ENCODE results near the gene CLINT1.
"Not testable (repeated sequence)": the region's sequence is repeated elsewhere in the genome, so short reads cannot be mapped to it uniquely, and the experiment has no call there.

CLINT1 gene

DNA sequence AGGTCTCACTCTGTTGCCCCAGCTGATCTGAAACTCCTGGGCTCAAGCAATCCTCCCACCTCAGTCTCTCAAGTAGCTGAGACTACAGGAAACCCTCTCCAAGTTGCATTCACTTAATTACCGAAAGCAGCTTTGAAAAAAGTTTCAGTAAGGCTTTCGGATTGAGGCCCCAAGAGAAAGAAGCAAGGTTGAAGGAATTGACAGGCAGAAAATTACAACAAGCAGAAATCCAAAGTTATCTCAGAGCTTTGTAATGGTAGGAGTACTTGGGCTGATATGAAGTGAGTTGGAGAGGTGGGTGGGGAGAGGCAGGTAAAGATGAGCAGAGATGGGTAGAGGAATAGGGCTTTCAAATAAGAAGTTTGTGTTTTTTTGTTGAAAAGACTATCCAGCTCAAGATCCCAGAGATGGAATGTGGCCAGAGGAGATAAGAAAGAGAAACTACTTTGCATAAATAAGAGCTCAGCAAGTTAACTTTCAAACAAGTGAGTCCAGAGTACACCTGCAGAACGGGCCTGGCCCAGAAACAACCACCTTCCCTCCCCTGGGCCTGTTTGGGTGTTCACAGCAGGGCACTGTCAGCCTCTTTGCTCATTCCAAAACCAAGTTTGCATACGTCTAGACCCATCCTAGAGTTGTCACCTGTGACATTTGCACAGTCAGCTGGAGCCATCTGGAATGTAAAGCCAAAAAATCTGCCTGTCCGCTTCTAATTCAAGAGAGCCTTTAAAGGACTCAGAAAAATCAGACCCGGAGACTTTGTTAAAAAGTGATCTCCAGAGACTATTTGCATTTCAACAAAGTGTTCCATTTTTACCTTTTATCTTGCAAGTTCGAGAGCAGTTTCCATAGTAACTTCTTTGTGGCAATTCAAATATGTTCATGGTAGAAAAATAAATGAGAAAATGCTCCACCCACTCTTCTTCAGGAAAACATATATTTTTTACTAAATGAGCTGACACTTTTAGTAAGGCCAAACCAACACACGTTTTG lies 2.2 kb upstream of the CLINT1 start:
- DNase-seq = no peak

DNA sequence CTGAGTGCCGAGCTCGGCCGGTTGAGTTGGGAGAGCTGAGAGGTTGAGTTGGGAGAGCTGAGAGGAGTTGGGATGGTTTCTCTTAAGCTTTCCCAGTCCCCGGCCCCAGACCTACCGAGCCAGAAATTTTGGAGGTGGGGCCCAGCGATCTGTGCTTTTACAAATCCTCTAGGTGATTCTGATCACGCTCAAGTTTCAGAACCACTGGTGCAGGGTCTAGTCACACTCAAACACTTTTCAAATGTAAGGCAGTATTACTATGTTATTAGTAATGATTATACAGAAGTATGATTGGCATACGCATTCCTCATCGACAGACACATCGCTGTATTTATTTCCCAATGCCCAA lies 256 bp upstream of the CLINT1 start:
- no peak for DNase-seq

DNA sequence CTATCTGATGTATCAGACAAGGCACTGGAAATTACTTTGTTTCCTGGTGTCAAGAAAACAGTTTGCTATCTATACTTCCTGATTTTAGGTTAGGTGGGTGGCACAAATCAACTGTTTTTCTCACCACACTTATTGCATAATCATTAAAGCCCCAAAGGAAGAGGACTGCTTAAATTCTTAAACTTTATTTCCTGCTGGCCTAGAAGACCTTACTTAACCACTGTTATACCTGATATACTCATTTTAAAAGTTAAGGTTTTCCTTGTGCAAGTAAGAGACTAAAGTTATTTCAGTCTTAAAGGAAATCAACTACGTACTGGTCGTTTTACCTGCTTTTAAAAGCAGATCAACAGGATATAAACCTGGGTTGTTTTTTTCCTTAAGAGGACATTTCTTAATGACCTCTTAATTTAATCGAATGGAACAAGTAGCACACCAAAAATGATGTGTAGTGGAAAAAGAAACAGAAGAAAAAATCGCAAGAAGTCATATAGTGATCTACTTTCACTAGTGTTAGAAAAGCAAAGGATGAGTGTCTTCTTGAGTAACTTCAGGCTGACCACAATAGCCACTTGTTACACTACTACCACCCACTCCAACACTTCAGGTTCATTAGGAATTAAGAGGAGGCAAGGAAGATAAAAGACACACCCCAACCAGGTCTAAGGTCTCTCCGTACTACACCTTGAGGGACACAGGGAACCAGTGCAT lies 974 bp downstream of the CLINT1 start:
- no peak for DNase-seq

DNA sequence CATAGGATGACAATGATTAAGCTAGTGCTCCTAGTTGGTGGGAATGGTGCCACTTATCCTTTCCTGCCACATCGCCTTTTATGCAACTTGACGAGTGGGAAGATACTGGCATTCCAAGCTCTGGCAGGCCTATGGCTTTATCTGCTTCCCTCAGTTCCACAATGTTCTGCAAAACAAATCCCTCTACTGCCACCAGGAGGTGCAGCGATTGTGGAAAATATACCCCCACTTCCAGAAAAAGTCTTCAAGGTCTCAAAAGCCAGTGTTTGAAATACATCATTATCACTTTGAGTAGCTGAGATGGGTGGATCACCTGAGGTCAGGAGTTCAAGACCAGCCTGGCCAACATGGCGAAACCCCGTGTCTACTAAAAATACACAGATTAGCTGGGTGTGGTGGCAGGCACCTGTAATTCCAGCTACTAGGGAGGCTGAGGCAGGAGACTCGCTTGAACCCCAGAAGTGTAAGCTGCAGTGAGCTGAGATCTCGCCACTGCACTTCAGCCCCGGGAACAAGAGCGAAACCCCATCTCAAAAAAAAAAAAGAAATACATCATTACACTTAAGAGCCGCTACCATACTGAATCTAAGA lies 3.4 kb downstream of the CLINT1 start:
- DNase-seq = peak; percentile 28

DNA sequence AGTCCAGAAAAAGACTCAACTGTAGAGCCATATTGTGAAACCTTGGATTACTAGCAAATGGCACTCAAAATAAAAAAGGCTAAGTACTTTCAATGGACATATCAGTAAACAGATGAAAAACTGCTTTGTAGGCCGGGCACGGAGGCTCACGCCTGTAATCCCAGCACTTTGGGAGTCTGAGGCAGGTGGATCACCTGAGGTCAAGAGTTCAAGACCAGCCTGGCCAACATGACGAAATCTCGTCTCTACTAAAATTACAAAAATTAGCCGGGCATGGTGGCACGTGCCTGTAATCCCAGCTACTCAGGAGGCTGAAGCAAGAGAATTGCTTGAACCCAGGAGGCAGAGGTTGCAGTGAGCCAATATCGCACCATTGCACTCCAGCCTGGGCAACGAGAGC lies 5.6 kb downstream of the CLINT1 start:
- DNase-seq = not testable (repeated sequence)

DNA sequence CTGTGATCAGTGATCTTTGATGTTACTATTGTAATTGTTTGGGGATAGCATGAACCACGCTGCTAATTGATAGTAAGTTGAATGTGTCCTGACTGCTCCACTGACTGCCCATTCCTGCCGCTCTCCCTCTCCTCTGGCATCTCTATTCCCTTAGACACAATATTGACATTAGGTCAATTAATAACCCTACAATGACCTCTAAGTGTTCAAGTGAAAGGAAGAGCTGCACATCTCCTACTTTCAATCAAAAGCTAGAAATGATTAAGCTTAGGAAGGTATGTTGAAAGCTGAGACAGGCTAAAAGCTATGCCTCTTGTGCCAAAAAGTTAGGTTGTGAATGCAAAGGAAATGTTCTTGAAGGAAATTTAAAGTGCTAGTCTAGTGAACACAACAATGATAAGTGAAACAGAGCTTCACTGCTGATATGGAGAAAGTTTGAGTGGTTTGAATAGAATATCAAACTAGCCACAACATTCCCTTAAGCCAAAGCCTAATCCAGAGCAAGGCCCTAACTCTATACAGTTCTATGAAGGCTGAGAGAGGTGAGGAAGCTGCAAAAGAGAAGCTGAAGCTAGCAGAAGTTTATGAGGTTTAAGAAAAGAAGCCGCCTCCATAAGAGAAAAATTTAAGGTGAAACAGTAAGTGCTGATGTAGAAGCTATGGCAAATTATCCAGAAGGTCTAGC lies 12.9 kb downstream of the CLINT1 start:
- DNase-seq = no peak

DNA sequence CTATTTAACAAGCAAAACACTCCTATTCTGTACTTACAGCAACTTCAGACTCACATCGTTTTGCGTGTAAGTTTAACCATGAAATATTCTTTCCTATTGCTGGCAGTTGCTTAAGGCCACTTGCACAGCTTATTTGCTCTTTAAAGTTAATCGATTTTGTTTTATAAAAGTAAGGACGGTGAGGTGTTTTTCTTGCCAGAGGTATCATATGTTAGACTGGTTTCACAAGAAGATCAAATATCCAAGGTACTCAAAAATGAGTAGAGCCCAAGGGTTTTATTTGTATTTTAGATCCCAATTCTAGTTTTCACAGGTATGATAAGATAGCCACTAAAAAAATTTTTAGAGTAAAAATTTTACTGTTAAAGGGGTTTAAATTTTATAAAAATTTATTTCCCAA lies 16.2 kb downstream of the CLINT1 start:
- no peak for DNase-seq

DNA sequence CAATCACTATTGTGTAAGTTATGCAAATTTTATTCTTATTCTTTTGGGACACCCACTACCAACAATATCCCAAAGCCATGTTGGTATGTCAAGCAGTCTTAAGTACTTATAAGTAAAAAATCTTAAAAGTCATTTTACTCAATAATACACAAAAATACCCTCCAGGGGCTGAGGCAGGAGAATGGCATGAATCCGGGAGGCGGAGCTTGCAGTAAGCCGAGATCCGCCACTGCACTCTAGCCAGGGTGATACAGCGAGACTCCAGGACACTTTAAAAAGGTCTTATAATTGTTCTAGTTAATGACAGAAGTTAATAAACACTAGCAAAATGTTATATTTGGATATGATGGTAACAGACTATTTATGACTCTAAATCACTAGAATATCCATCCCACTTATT lies 16.8 kb downstream of the CLINT1 start:
- no peak for DNase-seq

DNA sequence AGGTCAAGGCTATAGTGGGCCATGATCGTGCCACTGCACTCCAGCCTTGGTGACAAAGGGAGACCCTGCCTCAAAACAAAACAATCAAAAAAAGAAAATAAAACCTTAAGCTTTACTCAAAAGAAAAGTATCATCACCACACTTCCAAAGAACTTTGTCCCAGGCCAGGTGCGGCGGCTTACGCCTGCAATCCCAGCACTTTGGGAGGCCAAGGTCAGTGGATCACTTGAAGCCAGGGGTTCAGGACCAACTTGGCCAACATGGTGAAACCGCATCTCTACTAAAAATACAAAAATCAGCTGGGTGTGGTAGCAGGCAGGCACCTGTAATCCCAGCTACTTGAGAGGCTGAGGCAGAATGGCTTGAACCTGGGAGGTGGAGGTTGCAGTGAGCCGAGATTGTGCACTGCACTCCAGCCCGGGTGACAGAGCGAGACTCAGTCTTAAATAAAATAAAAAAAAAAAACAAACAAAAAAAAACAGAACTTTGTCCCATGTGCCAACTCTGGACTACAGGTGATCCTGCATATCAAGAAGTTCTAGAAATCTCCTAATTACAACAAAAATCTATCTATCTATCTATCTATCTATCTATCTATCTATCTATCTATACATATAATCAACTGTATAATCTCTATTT lies 19.7 kb downstream of the CLINT1 start:
- no peak for DNase-seq

DNA sequence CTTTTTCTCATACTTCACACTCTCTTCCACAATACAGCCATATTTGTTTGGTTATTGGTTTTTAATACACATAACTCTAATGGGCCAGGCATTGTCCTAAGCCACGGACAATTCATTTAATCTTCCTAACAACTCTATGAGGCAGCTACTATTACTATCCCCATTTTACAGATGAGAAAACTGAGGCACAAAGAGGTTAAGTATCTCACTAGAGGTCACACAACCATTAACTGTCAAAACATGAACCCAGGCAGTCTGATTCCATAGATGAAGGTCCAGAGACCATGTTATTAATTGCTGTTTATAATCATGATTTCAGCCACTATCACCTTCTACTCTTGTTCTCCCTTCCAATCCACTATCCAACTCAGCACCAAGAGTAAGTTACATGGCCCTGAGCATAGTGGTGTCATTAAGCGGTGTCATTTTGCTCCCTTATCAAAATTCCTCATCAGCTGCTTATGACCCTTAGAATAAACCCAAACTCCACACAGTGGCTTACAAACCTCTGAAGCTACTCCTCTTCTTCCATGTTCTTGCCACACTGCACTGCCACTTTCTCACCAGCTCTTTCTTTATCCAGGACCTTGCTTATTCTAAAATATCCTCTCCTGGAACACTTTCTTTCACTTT lies 22.7 kb downstream of the CLINT1 start:
- DNase-seq = no peak

DNA sequence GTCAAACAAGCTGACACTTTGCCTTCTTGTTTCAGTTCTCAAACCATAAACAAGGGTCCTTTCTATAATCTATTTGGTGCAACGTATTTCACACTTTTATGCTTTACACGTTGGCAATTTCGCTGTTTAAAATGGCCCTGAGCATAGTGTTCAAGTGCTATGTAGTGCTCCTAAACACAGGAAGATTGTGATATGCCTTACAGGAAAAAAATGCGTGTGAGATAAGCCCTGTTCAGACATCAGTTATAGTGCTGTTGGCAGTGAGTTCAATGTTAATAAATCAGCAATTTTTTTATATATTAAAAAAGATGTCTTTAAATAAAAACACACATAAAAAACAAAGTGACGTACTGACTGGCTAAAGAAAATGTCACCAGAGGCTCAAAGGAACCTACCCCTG lies 23.9 kb downstream of the CLINT1 start:
- DNase-seq = no peak

DNA sequence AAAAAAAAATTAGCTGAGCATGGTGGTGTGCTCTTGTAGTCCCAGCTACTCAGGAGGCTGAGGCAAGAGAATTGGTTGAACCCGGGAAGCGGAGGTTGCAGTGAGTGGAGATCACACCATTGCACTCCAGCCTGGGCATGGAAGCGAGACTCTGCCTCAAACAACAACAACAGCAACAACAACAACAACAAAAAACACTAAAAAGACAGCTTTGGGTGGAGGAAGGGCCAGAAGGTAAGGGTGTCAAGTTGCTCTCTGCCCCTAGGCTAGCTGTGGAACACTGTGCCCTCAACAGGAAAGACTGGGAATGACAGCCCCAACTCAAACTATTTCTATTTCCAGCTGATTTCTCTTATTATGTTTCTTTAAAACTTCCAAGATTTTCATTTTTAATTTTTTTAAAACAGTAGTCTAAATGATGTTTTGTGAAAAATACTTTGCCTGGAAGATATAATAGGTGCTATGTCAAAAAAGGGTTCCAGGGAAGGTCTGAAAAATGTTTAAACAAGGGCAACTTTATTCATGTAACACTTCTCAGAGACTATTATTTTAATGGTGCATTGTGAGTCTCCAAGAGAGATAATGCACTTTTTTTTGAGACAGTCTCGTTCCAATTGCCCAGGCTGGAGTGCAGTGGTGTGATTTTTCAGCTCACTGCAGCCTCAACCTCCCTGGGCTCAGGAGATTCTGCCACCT lies 29.9 kb downstream of the CLINT1 start:
- no peak for DNase-seq

DNA sequence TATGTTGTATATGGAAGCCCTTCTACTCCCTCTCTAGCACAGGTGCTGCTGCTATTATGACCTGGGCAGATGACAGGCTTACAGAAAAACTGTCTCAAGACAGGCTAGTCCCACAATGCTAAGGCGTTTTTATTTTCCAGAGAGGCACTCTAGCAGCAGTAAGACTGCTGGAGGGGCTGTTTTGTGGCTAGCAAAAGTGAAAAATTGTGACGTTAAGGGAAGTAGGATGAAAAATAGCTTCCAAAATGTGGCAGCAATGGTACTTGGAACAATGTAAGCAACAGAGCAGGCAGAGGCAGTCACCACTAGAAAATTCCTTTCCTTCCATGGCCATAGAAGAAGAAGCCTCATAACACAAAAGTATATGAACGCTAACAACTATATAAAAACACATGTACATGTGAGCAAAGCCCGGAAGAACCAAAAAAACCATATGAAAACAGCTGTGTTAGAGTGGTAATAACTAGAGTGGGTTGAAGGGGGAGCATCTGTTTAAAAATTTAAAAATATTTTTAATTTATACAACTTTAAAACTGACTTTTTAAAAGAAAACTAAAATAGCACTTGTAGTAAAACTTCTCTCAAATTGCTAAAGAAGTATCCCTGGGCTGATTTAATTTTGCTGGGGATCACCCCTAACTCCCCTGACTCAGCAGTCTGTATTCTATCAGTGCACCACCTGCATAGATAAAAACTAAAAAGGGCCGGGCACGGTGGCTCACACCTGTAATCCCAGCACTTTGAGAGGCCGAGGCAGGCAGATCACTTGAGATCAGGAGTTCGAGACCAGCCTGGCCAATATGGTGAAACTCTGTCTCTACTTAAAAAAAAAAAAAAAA lies 30.6 kb downstream of the CLINT1 start:
- no peak for DNase-seq

DNA sequence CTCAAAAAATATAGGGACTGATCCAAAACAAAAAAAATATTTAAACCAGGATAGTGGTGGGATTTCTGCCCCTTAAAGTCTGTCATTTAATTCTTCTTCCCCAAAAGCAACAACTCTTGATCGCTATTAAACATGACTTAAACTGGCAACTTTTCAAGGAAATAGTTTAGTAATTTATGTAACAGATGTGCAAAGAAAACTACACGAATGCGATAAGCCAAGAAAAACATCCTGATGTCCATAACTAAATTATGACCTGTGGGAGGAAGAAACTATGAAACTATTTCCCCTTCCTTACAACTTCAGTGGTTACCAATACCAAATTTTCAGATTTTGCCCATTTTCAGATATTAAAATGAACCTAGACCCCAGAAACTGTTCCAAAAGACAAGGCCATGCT lies 31.5 kb downstream of the CLINT1 start:
- no peak for DNase-seq

DNA sequence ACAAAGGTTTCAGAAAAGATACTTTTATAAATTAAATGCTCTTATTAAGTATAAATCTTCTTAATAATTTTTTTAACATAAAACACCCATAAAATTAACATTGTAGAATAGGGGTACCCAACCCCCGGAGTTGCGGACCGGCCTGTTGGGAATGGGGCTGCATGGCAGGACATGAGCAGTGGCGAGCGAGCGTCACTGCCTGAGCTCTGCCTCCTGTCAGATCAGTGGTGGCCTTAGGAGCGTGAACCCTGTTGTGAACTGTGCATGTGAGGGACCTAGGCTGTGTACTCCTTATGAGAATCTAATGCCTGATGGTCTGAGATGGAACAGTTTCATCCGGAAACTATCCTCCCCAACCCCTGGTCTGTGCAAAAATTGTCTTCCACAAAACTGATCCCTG lies 35.3 kb downstream of the CLINT1 start:
- no peak for DNase-seq

DNA sequence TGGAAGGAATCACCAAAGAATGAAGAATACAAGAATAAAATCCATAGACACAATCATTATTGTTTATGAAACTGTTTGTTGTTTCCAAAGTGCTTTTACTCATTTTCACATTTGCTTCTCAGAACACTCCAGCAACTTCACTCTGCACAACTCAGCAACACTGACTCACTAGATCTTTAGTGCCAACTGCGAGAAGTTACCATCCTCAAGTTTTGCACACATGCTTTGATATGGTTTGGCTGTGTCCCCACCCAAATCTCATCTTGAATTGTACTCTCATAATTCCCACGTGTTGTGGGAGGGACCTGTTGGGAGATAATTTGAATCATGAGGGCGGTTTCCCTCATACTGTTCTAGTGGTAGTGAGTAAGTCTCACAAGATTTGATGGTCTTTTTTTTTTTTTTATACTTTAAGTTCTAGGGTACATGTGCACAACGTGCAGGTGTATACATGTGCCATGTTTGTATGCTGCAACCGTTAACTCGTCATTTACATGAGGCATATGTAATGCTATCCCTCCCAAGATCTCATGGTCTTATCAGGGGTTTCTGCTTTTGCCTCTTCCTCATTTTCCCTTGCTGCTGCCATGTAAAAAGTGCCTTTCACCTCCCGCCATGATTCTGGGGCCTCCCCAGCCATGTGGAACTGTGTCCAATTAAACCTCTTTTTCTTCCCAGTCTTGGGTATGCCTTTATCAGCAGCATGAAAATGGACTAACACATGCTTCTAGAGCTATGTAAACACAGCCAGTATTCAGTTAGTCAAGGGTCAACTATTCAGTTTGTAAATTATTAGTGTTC lies 36.9 kb downstream of the CLINT1 start:
- no peak for DNase-seq

DNA sequence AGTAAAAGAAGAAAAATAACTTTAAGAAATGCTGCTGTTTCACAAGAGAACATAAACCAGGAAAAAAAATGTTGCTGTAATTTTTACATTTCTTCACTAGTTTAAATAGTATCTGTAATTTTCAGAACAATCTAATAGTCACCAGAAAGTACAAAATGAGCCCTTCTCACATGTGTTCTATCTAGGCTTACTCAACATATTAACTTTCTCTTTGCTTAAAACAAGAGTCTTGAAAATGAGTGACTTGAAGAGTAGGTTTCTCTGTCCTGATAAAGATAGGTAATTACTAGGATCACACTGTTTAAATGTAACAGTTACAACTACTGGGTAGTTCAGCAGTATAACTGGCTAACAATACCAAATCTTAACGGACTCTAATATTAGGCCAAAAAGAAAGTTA lies 37.5 kb downstream of the CLINT1 start:
- DNase-seq = no peak

DNA sequence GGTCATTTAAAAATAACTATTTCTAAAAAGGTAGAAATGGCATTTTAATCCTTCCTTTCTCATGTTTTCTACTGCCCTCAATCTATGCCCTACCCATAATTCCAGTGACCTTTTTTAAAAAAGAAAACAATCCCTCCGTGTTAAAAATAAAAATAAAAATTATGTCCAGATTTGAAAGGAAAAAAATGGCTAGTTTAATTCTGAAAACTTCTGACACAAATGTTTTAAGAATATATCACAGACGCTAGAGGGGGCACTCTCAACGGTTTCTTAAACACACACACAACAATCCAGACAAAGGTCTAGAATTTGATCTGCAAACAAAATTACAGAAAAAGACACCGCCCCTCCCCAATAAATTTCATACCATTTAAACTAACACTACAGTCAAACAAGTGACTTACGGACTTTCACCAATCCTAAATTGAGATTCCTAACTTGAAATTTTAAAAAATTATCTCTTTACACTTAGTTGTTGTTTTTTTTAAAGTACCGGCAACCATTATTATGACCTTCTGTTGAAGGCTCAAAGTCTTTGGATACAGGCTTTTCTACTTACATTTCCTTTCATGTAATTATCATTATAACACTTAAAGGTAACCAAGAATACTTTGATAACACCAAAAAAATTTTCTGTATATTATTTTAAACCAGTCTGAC lies 38.2 kb downstream of the CLINT1 start:
- DNase-seq = peak; percentile 35

DNA sequence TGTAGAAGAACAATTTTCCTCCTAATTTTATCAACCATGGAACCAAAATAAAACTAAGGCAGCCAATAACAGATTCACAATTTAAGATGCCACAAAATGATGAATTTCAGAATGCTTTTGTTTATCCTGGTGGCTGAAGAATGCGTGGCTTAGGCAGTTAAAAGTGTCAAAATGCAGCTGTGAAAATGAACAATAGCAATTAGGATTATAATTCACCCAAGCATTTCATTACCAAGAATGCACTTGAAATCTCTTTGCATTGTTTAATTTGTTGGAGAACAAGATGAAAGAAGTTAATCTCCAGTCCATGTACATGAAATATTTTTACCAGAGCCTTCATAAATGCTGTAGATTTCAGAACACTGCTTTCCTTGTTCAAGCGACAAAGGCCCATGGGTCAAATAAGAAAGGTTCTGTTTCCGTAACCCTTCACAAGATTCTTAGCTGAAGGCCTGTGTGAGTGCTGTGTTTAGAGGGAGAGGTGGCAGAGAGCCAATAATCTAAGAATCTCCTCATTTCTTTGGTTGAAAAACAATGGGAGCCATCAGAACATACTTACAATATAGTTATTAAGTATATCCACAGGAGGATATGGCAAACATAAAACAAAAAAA lies 39.3 kb downstream of the CLINT1 start:
- DNase-seq = peak; percentile 29
